Measurements from ENCODE around the gene SLCO2A1.

The SLCO2A1 gene

GRCh38 chr3:134031348-134031915 is 1.7 kb upstream of the SLCO2A1 start:
- no peak overlapping the region for H3K27ac ChIP-seq (ENCODE audit: poor library complexity, severe bottlenecking)

DNA sequence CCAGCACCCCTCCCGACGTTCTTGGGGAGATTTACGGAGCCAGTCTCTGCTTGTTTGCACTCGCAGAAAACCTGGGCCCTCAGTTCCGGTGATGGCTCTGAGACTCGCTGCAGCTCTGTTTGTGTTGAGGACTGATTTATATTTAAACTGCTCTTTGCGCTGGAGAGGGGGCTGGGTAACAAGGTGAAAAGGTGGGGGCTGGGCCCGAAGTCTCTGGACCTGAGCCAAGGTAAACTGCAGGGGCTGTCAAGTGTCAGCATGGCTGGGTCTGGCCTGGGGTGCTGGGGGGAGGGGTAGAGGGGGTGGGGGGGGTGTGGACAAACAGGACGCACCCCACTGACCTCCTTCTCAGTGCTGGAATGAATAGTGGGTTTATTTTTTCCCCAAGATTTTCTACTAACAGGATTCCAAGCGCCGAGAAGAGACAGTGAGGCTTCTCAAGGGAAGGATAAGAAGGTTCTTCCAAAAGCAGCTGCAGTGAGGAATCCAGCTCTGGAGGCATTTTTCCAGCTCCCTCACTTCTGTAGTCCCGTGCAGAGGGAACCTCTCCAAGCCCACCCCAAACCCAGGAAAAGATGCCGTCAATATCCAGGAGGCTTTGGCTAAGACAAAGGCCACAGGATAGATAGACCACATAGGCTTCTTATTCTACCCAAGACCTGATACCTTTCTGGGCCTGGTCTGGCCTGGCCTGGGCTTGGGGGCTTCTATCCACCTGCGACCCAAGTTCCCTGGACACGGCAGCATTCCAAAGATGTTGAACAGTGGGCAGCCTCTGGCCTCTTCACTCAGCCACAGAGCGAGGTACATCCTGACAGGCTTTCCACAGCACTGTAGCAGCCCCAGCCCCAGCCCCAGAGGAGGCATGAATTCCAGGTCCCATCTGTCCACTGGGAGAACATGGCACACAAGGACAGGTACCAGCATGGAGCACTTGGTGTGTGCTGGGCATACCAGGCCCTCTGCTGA is 938 bp upstream of the SLCO2A1 start:
- H3K27me3 ChIP-seq (ENCODE audit: insufficient read depth, poor library complexity, severe bottlenecking), result no peaks in the 10 kb centered on the region
- no peaks in the 10 kb centered on the region for H3K4me1 ChIP-seq (ENCODE audit: insufficient read depth, poor library complexity, severe bottlenecking)
- ATAC-seq (ENCODE audit: low read depth) (peak; percentile 5; the same call in 1 of the 3 replicates), DNase-seq (ENCODE audit: low spot score) (no peak)
- no peak for TF ChIP-seq CTCF (IDR thresholded peaks at IDR 0.05; ENCODE audit: poor library complexity, severe bottlenecking)
- no peaks in the 10 kb centered on the region for H3K36me3 ChIP-seq (ENCODE audit: low read depth)
- H3K4me3 ChIP-seq (ENCODE audit: severe bottlenecking), result peak overlapping the region; percentile 70
- H3K27ac ChIP-seq (ENCODE audit: poor library complexity, severe bottlenecking), result no peak overlapping the region
- H3K9me3 ChIP-seq (ENCODE audit: severe bottlenecking), result no peaks in the 10 kb centered on the region

More at GRCh38 chr3:134031348-134031915, 1.7 kb upstream of the SLCO2A1 start:
- no peaks in the 10 kb centered on the region for H3K36me3 ChIP-seq (ENCODE audit: low read depth)
- no peak for TF ChIP-seq CTCF (IDR thresholded peaks at IDR 0.05; ENCODE audit: poor library complexity, severe bottlenecking)
- H3K9me3 ChIP-seq (ENCODE audit: severe bottlenecking), result no peaks in the 10 kb centered on the region
- no peak overlapping the region for H3K4me3 ChIP-seq (ENCODE audit: severe bottlenecking)
- no peak for DNase-seq (ENCODE audit: low spot score)
- H3K27me3 ChIP-seq (ENCODE audit: insufficient read depth, poor library complexity, severe bottlenecking), result no peaks in the 10 kb centered on the region
- H3K4me1 ChIP-seq (ENCODE audit: insufficient read depth, poor library complexity, severe bottlenecking), result no peaks in the 10 kb centered on the region
- ATAC-seq (ENCODE audit: low read depth), result no peak

DNA sequence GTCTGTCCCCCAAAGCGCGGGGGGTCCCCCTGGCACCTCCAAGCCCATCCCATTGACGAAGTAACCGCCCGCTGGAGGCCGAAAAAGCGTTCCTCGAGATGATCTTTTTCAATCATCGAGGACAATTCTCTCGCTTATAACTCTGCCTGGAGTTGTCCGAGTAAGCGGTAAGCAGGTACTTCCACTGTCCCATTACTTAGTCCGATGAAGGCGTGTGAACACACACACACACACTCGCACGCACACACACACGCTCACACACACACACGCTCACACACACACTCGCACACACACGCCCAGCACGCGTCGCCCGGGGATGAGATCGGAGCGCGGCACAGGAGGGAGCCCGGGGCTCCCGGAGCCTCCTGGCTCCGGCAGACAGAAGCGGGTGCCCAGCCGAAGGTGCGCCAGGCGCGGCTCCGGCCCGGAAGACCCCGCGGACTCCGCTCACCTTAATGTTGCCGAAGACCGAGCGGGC is 430 bp downstream of the SLCO2A1 start:
- Histone ChIP-seq H3K4me1 (ENCODE audit: insufficient read depth, poor library complexity, severe bottlenecking) (no peaks in the 10 kb centered on the region), H3K27ac (ENCODE audit: poor library complexity, severe bottlenecking) (peak overlapping the region; percentile 32), H3K9me3 (ENCODE audit: severe bottlenecking) (no peaks in the 10 kb centered on the region), H3K36me3 (ENCODE audit: low read depth) (no peaks in the 10 kb centered on the region), H3K27me3 (ENCODE audit: insufficient read depth, poor library complexity, severe bottlenecking) (no peaks in the 10 kb centered on the region), H3K4me3 (ENCODE audit: severe bottlenecking) (peak overlapping the region; percentile 70)
- no peak for DNase-seq (ENCODE audit: low spot score)
- peak; percentile 57 for ATAC-seq (ENCODE audit: low read depth)
- TF ChIP-seq CTCF (IDR thresholded peaks at IDR 0.05; ENCODE audit: poor library complexity, severe bottlenecking), result no peak

DNA sequence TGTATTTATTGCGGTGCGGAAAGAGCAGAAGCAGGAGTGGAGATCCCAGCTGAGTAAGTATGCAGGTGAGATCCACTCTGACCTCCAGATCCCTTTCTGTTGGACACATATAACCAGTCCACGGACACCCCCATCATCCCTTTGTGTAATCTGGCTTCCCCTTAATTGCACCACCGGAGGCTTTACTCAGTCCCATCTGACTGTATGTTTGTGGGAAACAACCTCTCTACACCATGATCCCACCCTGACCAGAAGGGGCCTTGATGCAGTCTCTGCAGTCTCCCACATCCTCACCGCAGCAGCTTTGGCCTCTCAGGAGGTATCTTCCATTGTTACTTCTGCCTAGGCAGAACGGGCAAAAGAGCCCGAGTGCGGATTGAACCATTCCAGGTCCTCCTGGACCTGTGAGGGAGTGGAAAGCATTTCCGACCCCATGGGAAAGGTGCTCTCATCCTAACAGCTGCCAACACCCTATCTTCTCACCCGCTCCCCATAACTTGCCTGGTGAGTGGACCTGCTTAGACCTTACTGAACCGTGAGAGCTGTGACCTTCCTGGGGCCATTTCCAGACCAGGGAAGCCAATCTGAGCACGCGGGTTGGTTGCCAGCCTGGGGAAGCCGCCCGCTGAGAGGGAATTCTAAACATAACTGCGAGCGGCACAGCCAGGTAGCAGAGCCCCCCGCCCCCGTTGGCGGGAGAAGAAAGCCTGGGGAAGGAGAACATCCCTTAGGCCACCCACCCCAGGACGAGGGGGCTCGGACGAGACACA is 1.1 kb downstream of the SLCO2A1 start:
- H3K9me3 ChIP-seq (ENCODE audit: severe bottlenecking), result no peaks in the 10 kb centered on the region
- 0 out of 3 replicates have a peak, but pooled peaks have one; percentile 17 for ATAC-seq (ENCODE audit: low read depth)
- H3K27ac ChIP-seq (ENCODE audit: poor library complexity, severe bottlenecking), result no peak overlapping the region
- H3K4me3 ChIP-seq (ENCODE audit: severe bottlenecking), result peak overlapping the region; percentile 70
- DNase-seq (ENCODE audit: low spot score), result no peak
- H3K4me1 ChIP-seq (ENCODE audit: insufficient read depth, poor library complexity, severe bottlenecking), result no peaks in the 10 kb centered on the region
- TF ChIP-seq CTCF (IDR thresholded peaks at IDR 0.05; ENCODE audit: poor library complexity, severe bottlenecking), result no peak
- H3K36me3 ChIP-seq (ENCODE audit: low read depth), result no peaks in the 10 kb centered on the region
- no peaks in the 10 kb centered on the region for H3K27me3 ChIP-seq (ENCODE audit: insufficient read depth, poor library complexity, severe bottlenecking)

All from RWPE2 (cell line).